Testis (tissue), 2 donors: ENCODE results near the gene TMEM263.

Source experiments
- CTCF ChIP-seq, 3 experiments: fragments of 450-650 bp in 2 of 3; fragments of 200-600 bp in 1 of 3; sonication (generic) in 1 of 3; IDR thresholded peaks; one replicate each; pipeline ENCODE4 v1.5.1; 2016 to 2019; ENCODE audit warnings: antibody characterized with exemption in 3 of 3, mild to moderate bottlenecking in 2 of 3, moderate library complexity in 1 of 3
- POLR2A ChIP-seq: fragments of 450-650 bp; IDR thresholded peaks from one replicate; pipeline ENCODE4 v1.6.1; 2017; ENCODE audit warnings: antibody characterized with exemption, mild to moderate bottlenecking, moderate library complexity

- TF ChIP-seq CTCF (IDR thresholded peaks at IDR 0.05) = no peak
- no peak for TF ChIP-seq POLR2A
Measured at GRCh38 chr12:106911581-106911980, 44.1 kb upstream of the TMEM263 start.
